OCI-LY1 (cell line): ENCODE measurements around the gene GSG1L.

ENCODE experiments used
- H2AFZ ChIP-seq: fragments of 200-600 bp; sonication (generic), shearing (Covaris generic); 2 replicates; pipeline ENCODE4 v1.6.0; 2014; ENCODE audit warnings: antibody characterized with exemption, mild to moderate bottlenecking, low read length
- H3F3A ChIP-seq: fragments of 200-600 bp; sonication (generic), shearing (Covaris generic); 2 replicates; pipeline ENCODE4 v1.6.0; 2014; ENCODE audit warnings: mild to moderate bottlenecking, antibody characterized with exemption, low read length, moderate library complexity; ENCODE audit not compliant: insufficient read depth
- H3K27ac ChIP-seq: fragments of 200-600 bp; sonication (generic); 2 replicates; pipeline ENCODE4 v1.5.1; 2014; ENCODE audit warnings: low read length, mixed run types, mild to moderate bottlenecking, low read depth; ENCODE audit not compliant: poor library complexity, severe bottlenecking
- H3K27me3 ChIP-seq: fragments of 200-600 bp; sonication (generic); 2 replicates; pipeline ENCODE4 v1.6.0; 2014; ENCODE audit warnings: antibody characterized with exemption, mild to moderate bottlenecking, low read length, moderate library complexity; ENCODE audit not compliant: insufficient read depth
- H3K36me3 ChIP-seq: fragments of 200-600 bp; sonication (generic); 2 replicates; pipeline ENCODE4 v1.6.1; 2014; ENCODE audit warnings: mild to moderate bottlenecking, antibody characterized with exemption, low read length, moderate library complexity, mixed read lengths; ENCODE audit not compliant: insufficient read depth
- H3K4me1 ChIP-seq: fragments of 200-600 bp; sonication (generic); 2 replicates; pipeline ENCODE4 v1.5.1; 2014; ENCODE audit warnings: mild to moderate bottlenecking, low read length, moderate library complexity; ENCODE audit not compliant: insufficient read depth, severe bottlenecking
- H3K4me2 ChIP-seq: fragments of 200-600 bp; sonication (generic), shearing (Covaris generic); 2 replicates; pipeline ENCODE4 v1.6.1; 2014; ENCODE audit warnings: low read length
- H3K4me3 ChIP-seq: fragments of 200-600 bp; sonication (generic); 2 replicates; pipeline ENCODE4 v1.5.1; 2014; ENCODE audit warnings: low read length, low read depth, mild to moderate bottlenecking, mixed read lengths; ENCODE audit not compliant: poor library complexity, severe bottlenecking
- H3K79me2 ChIP-seq: fragments of 200-600 bp; shearing (Covaris generic); 2 replicates; pipeline ENCODE4 v1.6.1; 2016; ENCODE audit warnings: mixed run types, low read length, mixed read lengths; ENCODE audit not compliant: insufficient read depth
- H3K9ac ChIP-seq: fragments of 200-600 bp; sonication (generic), shearing (Covaris generic); 2 replicates; pipeline ENCODE4 v1.6.1; 2014; ENCODE audit warnings: mild to moderate bottlenecking, low read length, mixed read lengths
- H3K9me2 ChIP-seq: fragments of 200-600 bp; sonication (generic), shearing (Covaris generic); 2 replicates; pipeline ENCODE4 v1.6.1; 2014; ENCODE audit warnings: low read depth, mild to moderate bottlenecking, low read length, mixed read lengths
- H3K9me3 ChIP-seq: fragments of 200-600 bp; shearing (Covaris generic); 2 replicates; pipeline ENCODE4 v1.6.1; 2014; ENCODE audit warnings: low read length, mixed read lengths
- H4K20me1 ChIP-seq: fragments of 200-600 bp; sonication (generic), shearing (Covaris generic); 2 replicates; pipeline ENCODE4 v1.6.0; 2016; ENCODE audit warnings: mild to moderate bottlenecking, low read length; ENCODE audit not compliant: insufficient read depth
- CTCF ChIP-seq: fragments of 200-600 bp; sonication (generic), shearing (Covaris generic); IDR thresholded peaks from 2 replicates; pipeline ENCODE4 v1.5.1; 2017; ENCODE audit warnings: mild to moderate bottlenecking, antibody characterized with exemption, low read length, moderate library complexity, mixed read lengths
- EZH2 ChIP-seq: fragments of 200-600 bp; sonication (generic), shearing (Covaris generic); IDR thresholded peaks from 2 replicates; pipeline ENCODE4 v1.8.0; 2017; ENCODE audit warnings: borderline replicate concordance, mixed run types, mild to moderate bottlenecking, antibody characterized with exemption, low read length, moderate library complexity, mixed read lengths

The GSG1L gene

GRCh38 chr16:27927266-27927901 is 136.1 kb downstream of the GSG1L start:
- H3K9me3 ChIP-seq: no peaks in the 10 kb centered on the region
- no peaks in the 10 kb centered on the region for H3K79me2 ChIP-seq
- no peak overlapping the region for H3K4me3 ChIP-seq
- H3K4me2 ChIP-seq: no peak overlapping the region
- H3F3A ChIP-seq: no peaks in the 10 kb centered on the region
- no peaks in the 10 kb centered on the region for H3K9me2 ChIP-seq
- no peak overlapping the region for H3K27ac ChIP-seq
- no peaks in the 10 kb centered on the region for H3K27me3 ChIP-seq
- no peaks in the 10 kb centered on the region for H3K36me3 ChIP-seq
- no peak overlapping the region for H2AFZ ChIP-seq
- no peaks in the 10 kb centered on the region for H4K20me1 ChIP-seq
- no peak for TF ChIP-seq EZH2
- TF ChIP-seq CTCF: no peak
- H3K9ac ChIP-seq: no peak overlapping the region
- H3K4me1 ChIP-seq: no peaks in the 10 kb centered on the region

GRCh38 chr16:27925612-27926011 is 137.9 kb downstream of the GSG1L start:
- Histone ChIP-seq H4K20me1 (no peaks in the 10 kb centered on the region), H3F3A (no peaks in the 10 kb centered on the region), H3K9me3 (no peaks in the 10 kb centered on the region), H3K36me3 (no peaks in the 10 kb centered on the region), H3K4me3 (no peak overlapping the region), H3K27ac (no peak overlapping the region), H3K9ac (no peak overlapping the region), H3K9me2 (no peaks in the 10 kb centered on the region), H3K4me1 (no peaks in the 10 kb centered on the region), H3K27me3 (no peaks in the 10 kb centered on the region), H3K79me2 (no peaks in the 10 kb centered on the region), H2AFZ (no peak overlapping the region), H3K4me2 (no peak overlapping the region)
- TF ChIP-seq CTCF (no peak), EZH2 (no peak)

GRCh38 chr16:27924411-27925118 is 138.9 kb downstream of the GSG1L start:
- H3K4me3 ChIP-seq: no peak overlapping the region
- TF ChIP-seq EZH2: no peak
- no peak for TF ChIP-seq CTCF
- no peaks in the 10 kb centered on the region for H4K20me1 ChIP-seq
- no peaks in the 10 kb centered on the region for H3K4me1 ChIP-seq
- no peaks in the 10 kb centered on the region for H3K36me3 ChIP-seq
- no peak overlapping the region for H3K9ac ChIP-seq
- H3K9me3 ChIP-seq: no peaks in the 10 kb centered on the region
- H3K27me3 ChIP-seq: no peaks in the 10 kb centered on the region
- no peaks in the 10 kb centered on the region for H3F3A ChIP-seq
- H3K9me2 ChIP-seq: no peaks in the 10 kb centered on the region
- no peak overlapping the region for H3K4me2 ChIP-seq
- H2AFZ ChIP-seq: no peak overlapping the region
- no peak overlapping the region for H3K27ac ChIP-seq
- H3K79me2 ChIP-seq: no peaks in the 10 kb centered on the region
